Right cardiac atrium (tissue), 5 donors: ENCODE results near the gene ISCA1. TPM values are rescaled to one million over a fixed set of nuclear protein-coding genes. Genes with fewer than 3 reads are reported as not detected.
"Not testable (repeated sequence)": the region's sequence is repeated elsewhere in the genome, so short reads cannot be mapped to it uniquely, and the experiment has no call there.

Experiments
- ATAC-seq, 2 donors: fragments of 200-7000 bp; cut with Tn5 transposase; one replicate each; pipeline versions ENCODE4 v1.8.0 to v1.9.1; 2020; ENCODE audit warnings: moderate library complexity in 2 of 2, mild to moderate bottlenecking in 1 of 2
- DNase-seq, 3 donors: peaks; one replicate each; pipeline ENCODE4 v3.0.0-alpha.2; 2020
- H3K27ac ChIP-seq: one replicate; pipeline ENCODE4 v1.5.1; 2013; ENCODE audit warnings: mild to moderate bottlenecking, low read length, control low read depth, moderate library complexity
- H3K27me3 ChIP-seq: one replicate; pipeline ENCODE4 v1.6.1; 2013; ENCODE audit not compliant: control insufficient read depth, insufficient read depth
- H3K4me1 ChIP-seq: one replicate; pipeline ENCODE4 v1.6.1; 2013; ENCODE audit warnings: low read length; ENCODE audit not compliant: control insufficient read depth, insufficient read depth
- H3K4me3 ChIP-seq: one replicate; pipeline ENCODE4 v1.5.1; 2013; ENCODE audit warnings: low read length, control low read depth
- H3K9me3 ChIP-seq: one replicate; pipeline ENCODE4 v1.6.1; 2013; ENCODE audit warnings: low read length; ENCODE audit not compliant: control insufficient read depth
- WGBS: extraction: QIAGEN DNeasy Blood & Tissue Kit; methylation state at CpG from one replicate; pipeline ENCODE4 v1.1.7; 2013; 5-methylcytosine and 5-hydroxymethylcytosine counted together
- intact Hi-C, 4 donors: fragments of 100-400 bp; cut with DNase I; formaldehyde crosslinking; loops; one replicate each; pipeline versions ENCODE4 v1.11.0 to v1.14.0; 2022 to 2023
- polyA plus RNA-seq: library from polyadenylated mRNA; stranded (reverse); fragments of 200-250 nt; gene quantifications from one replicate; pipeline ENCODE4 v1.2.3, GENCODE V29; 2013
- total RNA-seq, 4 donors: library from RNA; stranded (reverse); fragmentation: NEBNext Ultra II Directional; extraction: Animal tissue kit (Norgen Biotek cat#: 25700); gene quantifications; one replicate each; pipeline ENCODE4 v1.2.1, GENCODE V29; 2021
- donor health status: healthy with polysubstance abuse.
- donor health status: DM: no; HTN: yes; CAD: no.
- donor health status: DM: no; HTN: no; CAD: no.
- donor health status: DM: no; HTN: yes; CAD: no; lungs with severe emphysema.
- donor health status: DM: yes; HTN: yes; CAD: no.

ISCA1 gene
- total and polyA plus RNA-seq, 5 donors: 60.1 to 80.8 (median 63.2) TPM

- no peak for ATAC-seq
- WGBS: 66% methylated on average over 2 of the region's 2 CpGs
- Histone ChIP-seq H3K27me3 (no peaks in the 10 kb centered on the region), H3K4me3 (no peak overlapping the region), H3K9me3 (no peaks in the 10 kb centered on the region), H3K27ac (no peak overlapping the region), H3K4me1 (no peaks in the 10 kb centered on the region)
- intact Hi-C loops: no loop called here
- no peak for DNase-seq
These were observed 32.7 kb upstream of the ISCA1 start for GRCh38 chr9:86315078-86315477.

GRCh38 chr9:86312959-86313358, 30.6 kb upstream of the ISCA1 start:
- H3K27me3 ChIP-seq, H3K4me3 ChIP-seq, H3K4me1 ChIP-seq, intact Hi-C loops, H3K9me3 ChIP-seq, H3K27ac ChIP-seq, ATAC-seq, DNase-seq: not testable (repeated sequence)
- WGBS: 97% methylated on average over 2 of the region's 2 CpGs

GRCh38 chr9:86308687-86309086, 26.3 kb upstream of the ISCA1 start:
- intact Hi-C loops: no loop called here
- Histone ChIP-seq H3K27ac (no peak overlapping the region), H3K4me1 (no peaks in the 10 kb centered on the region), H3K9me3 (no peaks in the 10 kb centered on the region), H3K4me3 (no peak overlapping the region), H3K27me3 (no peaks in the 10 kb centered on the region)
- WGBS: 63% methylated on average over 1 of the region's 1 CpG
- DNase-seq (no peak), ATAC-seq (no peak)

- intact Hi-C loops: no loop called here
- WGBS: 42% methylated on average over 3 of the region's 3 CpGs
- H3K4me3 ChIP-seq: no peak overlapping the region
- no peak for ATAC-seq
- no peak overlapping the region for H3K27ac ChIP-seq
- H3K9me3 ChIP-seq: no peaks in the 10 kb centered on the region
- DNase-seq: no peak
- H3K27me3 ChIP-seq: no peaks in the 10 kb centered on the region
- no peaks in the 10 kb centered on the region for H3K4me1 ChIP-seq
These were observed 21.9 kb upstream of the ISCA1 start for GRCh38 chr9:86304236-86304730.

- no peak overlapping the region for H3K27ac ChIP-seq
- no peaks in the 10 kb centered on the region for H3K4me1 ChIP-seq
- WGBS: 78% methylated on average over 4 of the region's 4 CpGs
These were observed 21.1 kb upstream of the ISCA1 start for GRCh38 chr9:86303316-86303975.

GRCh38 chr9:86301686-86302085, 19.3 kb upstream of the ISCA1 start:
- Histone ChIP-seq H3K9me3 (no peaks in the 10 kb centered on the region), H3K27ac (no peak overlapping the region), H3K27me3 (no peaks in the 10 kb centered on the region), H3K4me3 (no peak overlapping the region), H3K4me1 (no peaks in the 10 kb centered on the region)
- ATAC-seq (no peak), DNase-seq (no peak)
- intact Hi-C loops: no loop called here
- 29% methylated on average over 1 of the region's 1 CpG for WGBS

More at GRCh38 chr9:86303316-86303975, 21.1 kb upstream of the ISCA1 start:
- intact Hi-C loops: no loop called here
- ATAC-seq (no peak), DNase-seq (no peak)
- Histone ChIP-seq H3K4me3 (no peak overlapping the region), H3K27me3 (no peaks in the 10 kb centered on the region), H3K9me3 (no peaks in the 10 kb centered on the region)

- H3K27ac ChIP-seq: no peak overlapping the region
- H3K4me3 ChIP-seq: no peak overlapping the region
- DNase-seq (no peak), ATAC-seq (no peak)
- WGBS: 98% methylated on average over 2 of the region's 2 CpGs
- no peaks in the 10 kb centered on the region for H3K4me1 ChIP-seq
- H3K9me3 ChIP-seq: no peaks in the 10 kb centered on the region
- H3K27me3 ChIP-seq: no peaks in the 10 kb centered on the region
- intact Hi-C loops: no loop called here
These were observed 18.4 kb upstream of the ISCA1 start for GRCh38 chr9:86300701-86301100.

- Histone ChIP-seq H3K4me1 (no peaks in the 10 kb centered on the region), H3K4me3 (no peak overlapping the region), H3K27me3 (no peaks in the 10 kb centered on the region), H3K27ac (no peak overlapping the region), H3K9me3 (no peaks in the 10 kb centered on the region)
- ATAC-seq (no peak), DNase-seq (no peak)
- intact Hi-C loops: no loop called here
- 94% methylated on average over 11 of the region's 11 CpGs for WGBS
These were observed 16.5 kb upstream of the ISCA1 start for GRCh38 chr9:86298873-86299272.

- H3K27ac ChIP-seq, intact Hi-C loops, H3K4me3 ChIP-seq, ATAC-seq, H3K9me3 ChIP-seq, H3K27me3 ChIP-seq, DNase-seq, H3K4me1 ChIP-seq: not testable (repeated sequence)
- 89% methylated on average over 6 of the region's 6 CpGs for WGBS
These were observed 8.0 kb upstream of the ISCA1 start for GRCh38 chr9:86290341-86290740.

- Histone ChIP-seq H3K9me3 (no peaks in the 10 kb centered on the region), H3K27ac (no peak overlapping the region), H3K4me3 (no peak overlapping the region), H3K4me1 (no peaks in the 10 kb centered on the region), H3K27me3 (no peaks in the 10 kb centered on the region)
- DNase-seq: no peak
- WGBS: 88% methylated on average over 6 of the region's 6 CpGs
- no peak for ATAC-seq
- intact Hi-C loops: no loop called here
These were observed 6.3 kb upstream of the ISCA1 start for GRCh38 chr9:86288499-86289198.

- ATAC-seq: no peak
- intact Hi-C loops: no loop called here
- no peaks in the 10 kb centered on the region for H3K9me3 ChIP-seq
- H3K27ac ChIP-seq: no peak overlapping the region
- H3K4me3 ChIP-seq: no peak overlapping the region
- 71% methylated on average over 7 of the region's 7 CpGs for WGBS
- peaks cover 3% of the 10 kb centered on the region for H3K4me1 ChIP-seq
- no peaks in the 10 kb centered on the region for H3K27me3 ChIP-seq
- no peak for DNase-seq
These were observed 4.7 kb upstream of the ISCA1 start for GRCh38 chr9:86287013-86287412.
